Body of pancreas (tissue), 4 donors: ENCODE measurements around the gene ABHD4. TPM values are rescaled to one million over a fixed set of nuclear protein-coding genes. Genes with fewer than 3 reads are reported as not detected.

Source experiments
- ATAC-seq: fragments of 150-250 bp; one replicate; pipeline ENCODE4 v1.9.1; 2016
- DNase-seq, 4 donors: peaks; one replicate each; pipeline ENCODE4 v3.0.0-alpha.2; 2019
- H3K27ac ChIP-seq, 4 donors: fragments of 200-600 bp; sonication (generic); 1 replicate in 3 of 4; 2 replicates in 1 of 4; pipeline versions ENCODE4 v1.5.1 to v1.6.1; 2016 to 2019; ENCODE audit warnings: mild to moderate bottlenecking in 1 of 4, mixed read lengths in 1 of 4, moderate library complexity in 1 of 4
- H3K27me3 ChIP-seq, 2 donors: fragments of 200-600 bp; sonication (generic); one replicate each; pipeline ENCODE4 v1.6.0; 2016; ENCODE audit warnings: mild to moderate bottlenecking in 1 of 2
- H3K36me3 ChIP-seq, 2 donors: fragments of 200-600 bp; sonication (generic); replicated peaks in 1 of 2; 2 replicates each; pipeline ENCODE4 v1.5.1; 2016; ENCODE audit warnings: low read depth in 2 of 2; ENCODE audit not compliant: insufficient read depth in 1 of 2
- H3K4me1 ChIP-seq: fragments of 200-600 bp; sonication (generic); one replicate; pipeline ENCODE4 v1.6.0; 2016
- H3K4me3 ChIP-seq, 2 donors: fragments of 200-600 bp; sonication (generic); 1 replicate in 1 of 2; 2 replicates in 1 of 2; pipeline ENCODE4 v1.5.1; 2016 to 2019
- H3K9me3 ChIP-seq, 3 donors: fragments of 200-600 bp; sonication (generic); 1 replicate in 2 of 3; 2 replicates in 1 of 3; pipeline ENCODE4 v1.5.1; 2016
- CTCF ChIP-seq, 7 experiments: fragments of 450-650 bp in 4 of 7; fragments of 200-600 bp in 3 of 7; sonication (generic) in 3 of 7; IDR thresholded peaks; one replicate each; pipeline ENCODE4 v1.5.1; 2016 to 2019; ENCODE audit warnings: antibody characterized with exemption in 7 of 7
- POLR2A ChIP-seq, 3 donors: fragments of 450-650 bp; IDR thresholded peaks; one replicate each; pipeline ENCODE4 v1.6.1; 2016; ENCODE audit warnings: antibody characterized with exemption in 3 of 3, mild to moderate bottlenecking in 2 of 3
- WGBS, 2 donors: methylation state at CpG; one replicate each; pipeline ENCODE4 v1.1.5; 2017; 5-methylcytosine and 5-hydroxymethylcytosine counted together
- intact Hi-C: fragments of 100-400 bp; cut with DNase I; formaldehyde crosslinking; loops from one replicate; pipeline ENCODE4 v1.15.1; 2023
- total RNA-seq, 2 donors: library from RNA; depleted of rRNA; stranded (reverse); fragments of >200 nt; gene quantifications; one replicate each; pipeline ENCODE4 v1.1.0, GENCODE V29; 2016

ABHD4 gene
- total RNA-seq, 2 donors from 2014 or later, result 11.9 to 28.3 TPM

DNA sequence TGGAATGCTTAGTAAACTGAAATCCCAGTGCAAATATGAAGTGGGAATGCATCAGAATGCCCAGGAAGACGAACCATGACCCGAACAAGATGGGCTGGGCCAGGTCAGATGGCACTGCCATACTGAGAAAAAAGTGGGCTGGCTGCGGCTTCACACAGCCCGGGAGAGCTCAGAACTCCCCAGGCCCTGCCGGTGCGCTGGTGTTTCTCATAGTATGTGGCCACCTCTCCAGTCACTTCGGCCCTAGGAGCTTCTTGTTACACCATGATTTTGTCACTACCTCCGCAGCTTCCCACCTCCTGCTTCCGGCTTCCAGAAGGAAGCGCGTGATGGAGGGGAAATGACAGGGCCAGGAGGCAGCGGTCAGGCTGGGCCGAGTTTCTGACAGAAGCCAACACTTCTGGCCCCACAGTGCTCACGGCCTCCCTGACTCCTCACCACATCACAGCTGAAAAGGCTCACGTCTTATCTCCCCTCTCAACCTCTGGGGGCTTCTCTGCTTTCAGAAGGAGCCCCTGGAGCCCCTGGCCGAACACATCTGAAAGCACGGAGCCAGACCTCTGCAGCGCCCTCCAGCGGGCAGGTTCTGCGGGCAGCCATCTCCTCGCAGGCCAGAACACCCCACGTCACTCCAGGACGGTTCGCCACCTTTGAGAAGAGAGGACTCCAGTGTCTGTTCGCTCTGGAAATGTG is 39.7 kb upstream of the ABHD4 start:
- intact Hi-C loops, result loop anchor here (10.0 kb wide), 1 partner anchor 296 kb away; no protein-coding TSS in a partner anchor
- no peak overlapping the region for H3K4me3 ChIP-seq
- WGBS, 2 donors, result 66 to 67% methylated on average over 24 to 25 of the region's 25 CpGs
- TF ChIP-seq CTCF (IDR thresholded peaks at IDR 0.05), result no peak
- no peak for TF ChIP-seq POLR2A (IDR thresholded peaks at IDR 0.05)
- ATAC-seq (no peak), DNase-seq (peak in 1 of 4 donors; percentile 37)
- H3K27me3 ChIP-seq, result no peaks in the 10 kb centered on the region
- no peaks in the 10 kb centered on the region for H3K36me3 ChIP-seq
- H3K9me3 ChIP-seq, result no peaks in the 10 kb centered on the region
- H3K27ac ChIP-seq, result peak overlapping the region; percentile 0 to 85 (median 74)
- H3K4me1 ChIP-seq, result peaks cover 67% of the 10 kb centered on the region

DNA sequence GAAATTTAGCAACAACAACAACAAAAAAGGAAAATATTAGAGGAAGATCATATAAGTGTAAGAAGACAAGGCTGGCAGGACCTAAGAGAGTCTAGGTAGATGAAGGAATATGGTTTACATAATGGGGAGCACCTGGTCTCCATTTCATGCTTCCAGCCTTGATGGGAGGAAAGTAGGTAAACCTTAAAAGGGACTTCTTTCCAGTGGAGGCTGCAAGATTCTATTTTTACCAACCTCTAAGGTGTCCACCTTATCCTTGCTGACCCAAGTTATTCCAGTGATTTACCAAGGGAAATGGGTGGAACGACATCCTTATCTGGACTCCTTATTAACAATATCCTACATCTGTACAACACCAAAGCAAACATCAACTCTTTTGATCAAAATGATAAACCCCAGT is 39.1 kb upstream of the ABHD4 start:
- H3K27ac ChIP-seq, result peak overlapping the region; percentile 37 to 85 (median 74)
- TF ChIP-seq CTCF (IDR thresholded peaks at IDR 0.05), result no peak
- TF ChIP-seq POLR2A (IDR thresholded peaks at IDR 0.05), result no peak
- peaks cover 67% of the 10 kb centered on the region for H3K4me1 ChIP-seq
- H3K4me3 ChIP-seq, result no peak overlapping the region
- intact Hi-C loops, result loop anchor here (10.0 kb wide), 1 partner anchor 296 kb away; no protein-coding TSS in a partner anchor
- DNase-seq (no peak), ATAC-seq (no peak)
- no peaks in the 10 kb centered on the region for H3K36me3 ChIP-seq
- WGBS, 2 donors, result 22 to 50% methylated on average over 1 of the region's 1 CpG
- no peaks in the 10 kb centered on the region for H3K9me3 ChIP-seq
- no peaks in the 10 kb centered on the region for H3K27me3 ChIP-seq

DNA sequence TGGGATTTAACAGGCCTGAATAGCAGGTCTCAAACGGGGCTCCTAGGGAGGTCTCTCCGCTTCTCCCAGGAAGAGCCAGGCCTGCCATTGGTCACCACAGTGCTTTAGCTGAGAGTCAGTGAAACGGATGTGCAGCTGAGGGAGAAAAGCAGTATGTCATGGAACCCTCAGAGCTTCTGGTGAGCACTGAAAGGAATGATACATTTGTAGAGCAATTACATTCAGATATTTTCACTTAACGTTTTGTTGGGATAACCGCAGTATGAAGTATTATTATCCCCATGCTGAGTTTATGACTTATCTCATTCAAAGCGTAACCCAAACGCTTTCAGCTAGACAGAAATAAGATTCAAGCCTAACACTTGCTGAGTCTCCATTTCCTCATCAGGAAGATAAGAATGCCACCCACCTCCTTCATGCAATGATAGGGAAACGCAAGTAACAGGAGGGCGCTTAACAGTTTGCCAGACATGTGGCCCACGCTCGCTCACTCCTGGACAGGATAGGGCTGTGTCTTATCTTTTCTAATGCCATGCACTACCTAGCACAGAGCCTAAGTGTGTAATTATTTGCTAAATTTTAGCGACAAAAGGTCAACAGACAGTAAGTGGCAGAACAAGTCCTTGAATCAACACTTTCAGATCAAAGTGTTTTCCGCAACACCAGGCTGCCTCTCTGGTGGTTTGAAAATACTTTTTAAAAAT is 37.3 kb upstream of the ABHD4 start:
- no peak for TF ChIP-seq CTCF (IDR thresholded peaks at IDR 0.05)
- no peak for TF ChIP-seq POLR2A (IDR thresholded peaks at IDR 0.05)
- Histone ChIP-seq H3K36me3 (peaks cover 0 to 8% of the 10 kb centered on the region in 2 donors), H3K9me3 (no peaks in the 10 kb centered on the region), H3K4me3 (no peak overlapping the region), H3K27me3 (no peaks in the 10 kb centered on the region), H3K4me1 (peaks cover 67% of the 10 kb centered on the region), H3K27ac (peak overlapping the region; percentile 68 to 85 (median 77))
- intact Hi-C loops, result no loop called here
- ATAC-seq (peak; percentile 74), DNase-seq (peak; percentile 53 to 76 (median 60))
- WGBS, 2 donors, result 15 to 24% methylated on average over 13 of the region's 13 CpGs

- Histone ChIP-seq H3K9me3 (no peaks in the 10 kb centered on the region), H3K36me3 (peaks cover 0 to 8% of the 10 kb centered on the region in 2 donors), H3K27me3 (no peaks in the 10 kb centered on the region), H3K4me1 (peaks cover 67% of the 10 kb centered on the region), H3K27ac (peak overlapping the region in 3 of 4 donors; percentile 68 to 85 (median 81)), H3K4me3 (no peak overlapping the region)
- TF ChIP-seq CTCF (IDR thresholded peaks at IDR 0.05) (no peak), POLR2A (IDR thresholded peaks at IDR 0.05) (no peak)
- intact Hi-C loops, result no loop called here
- ATAC-seq (no peak), DNase-seq (no peak)
- whole genome bisulfite sequencing, 2 donors, result 7% methylated on average over 3 of the region's 3 CpGs
These were observed 36.8 kb upstream of the ABHD4 start for GRCh38 chr14:22561366-22561660.
